GM21381 (cell line): ENCODE results near the gene PDXP.

Experiments used
- ATAC-seq: cut with Tn5 transposase; IDR thresholded peaks from one replicate; pipeline ENCODE4 v1.9.1; 2021; ENCODE audit warnings: mild to moderate bottlenecking, moderate library complexity; ENCODE audit not compliant: unreplicated experiment

The PDXP gene

DNA sequence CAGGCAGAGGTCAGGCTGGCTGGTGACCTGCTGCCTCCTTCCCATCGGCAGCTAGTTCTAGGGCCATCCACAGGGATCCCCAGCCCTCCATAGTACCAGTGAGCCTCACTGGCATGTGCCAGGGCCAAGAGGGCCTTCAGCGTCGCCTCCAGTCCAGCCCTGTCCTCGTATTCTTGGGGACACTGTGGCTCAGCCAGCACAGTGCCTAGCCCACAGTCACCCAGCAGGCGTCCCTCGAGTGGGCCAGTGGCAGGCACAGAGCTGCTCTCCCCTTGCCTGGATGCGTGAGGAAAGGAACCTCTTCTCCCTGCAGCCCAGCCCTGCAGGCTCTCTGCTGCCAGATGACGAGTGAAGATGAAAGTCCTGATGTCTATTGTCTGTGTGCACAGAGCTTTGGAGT, 29.7 kb upstream of the PDXP start:
- ATAC-seq: no peak

DNA sequence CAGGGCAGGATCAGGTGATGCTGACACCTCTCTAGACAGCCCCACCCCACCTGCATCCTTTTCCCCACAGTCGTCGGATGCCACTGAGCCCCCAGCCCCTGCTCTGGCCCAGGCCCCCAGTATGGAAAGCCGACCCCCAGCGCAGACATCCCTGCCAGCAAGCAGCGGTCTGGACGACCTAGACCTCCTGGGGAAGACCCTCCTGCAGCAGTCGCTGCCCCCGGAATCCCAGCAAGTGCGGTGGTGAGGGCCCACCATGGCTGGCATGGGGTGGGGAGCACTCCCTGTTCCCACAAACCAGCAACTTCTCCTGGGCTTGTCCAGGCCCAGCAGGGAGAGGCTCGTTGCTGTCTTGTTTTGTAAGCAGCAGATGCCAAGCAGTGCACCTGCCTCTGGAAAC, 28.6 kb upstream of the PDXP start:
- no peak for ATAC-seq

DNA sequence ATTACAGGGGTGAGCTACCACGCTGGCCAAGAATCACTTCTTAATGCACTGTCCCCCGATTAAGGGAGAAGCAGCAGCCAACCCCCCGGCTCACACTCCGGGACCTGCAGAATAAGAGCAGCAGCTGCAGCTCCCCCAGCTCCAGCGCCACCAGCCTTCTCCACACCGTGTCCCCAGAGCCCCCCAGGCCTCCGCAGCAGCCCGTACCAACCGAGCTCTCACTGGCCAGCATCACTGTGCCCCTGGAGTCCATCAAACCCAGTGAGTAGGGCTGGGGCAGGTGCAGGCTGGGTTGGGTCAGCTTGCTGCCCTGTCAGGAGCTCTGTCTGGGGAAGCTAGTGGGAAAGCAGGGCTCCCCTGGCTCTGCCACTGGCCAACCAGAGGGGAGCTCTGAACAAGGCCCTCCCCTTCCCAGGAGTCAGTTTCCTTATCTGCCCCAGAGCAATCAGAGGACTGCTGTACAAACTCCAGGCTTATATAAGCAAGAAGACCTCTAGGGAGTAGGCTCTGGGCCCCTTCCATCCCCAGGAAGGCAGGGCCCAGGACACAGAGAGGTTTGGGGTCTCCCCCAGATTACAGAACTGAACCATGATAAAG, 27.6 kb upstream of the PDXP start:
- no peak for ATAC-seq

DNA sequence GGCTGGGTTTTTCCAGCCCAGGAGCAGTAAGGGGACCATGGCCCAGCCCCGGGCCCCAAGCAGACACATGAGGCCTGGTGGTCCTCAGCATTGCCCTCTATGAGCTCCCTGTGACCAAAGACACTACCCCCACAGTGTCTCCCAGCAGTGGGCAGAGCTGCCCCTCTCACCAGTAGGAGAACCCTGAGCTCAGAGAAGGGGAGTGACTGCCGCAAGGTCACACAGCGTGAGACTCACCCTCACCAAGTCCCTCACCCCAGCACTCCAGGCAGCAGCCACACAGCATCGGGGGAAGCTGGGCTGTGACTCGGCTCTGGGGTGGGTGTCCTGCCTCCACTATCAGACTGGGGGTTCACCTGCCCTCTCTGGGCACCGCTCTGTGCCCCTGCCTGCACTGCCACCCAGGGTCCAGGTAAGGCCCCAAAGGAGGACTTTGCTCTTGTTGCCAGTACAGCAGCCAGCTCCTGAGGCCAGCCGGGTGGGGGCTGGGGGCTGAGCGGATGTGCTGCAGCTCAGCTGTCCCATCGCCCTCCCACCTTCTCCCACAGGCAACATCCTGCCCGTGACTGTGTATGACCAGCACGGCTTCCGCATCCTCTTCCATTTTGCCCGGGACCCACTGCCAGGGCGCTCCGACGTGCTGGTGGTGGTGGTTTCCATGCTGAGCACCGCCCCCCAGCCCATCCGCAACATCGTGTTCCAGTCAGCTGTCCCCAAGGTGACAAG, 26.9 kb upstream of the PDXP start:
- no peak for ATAC-seq

DNA sequence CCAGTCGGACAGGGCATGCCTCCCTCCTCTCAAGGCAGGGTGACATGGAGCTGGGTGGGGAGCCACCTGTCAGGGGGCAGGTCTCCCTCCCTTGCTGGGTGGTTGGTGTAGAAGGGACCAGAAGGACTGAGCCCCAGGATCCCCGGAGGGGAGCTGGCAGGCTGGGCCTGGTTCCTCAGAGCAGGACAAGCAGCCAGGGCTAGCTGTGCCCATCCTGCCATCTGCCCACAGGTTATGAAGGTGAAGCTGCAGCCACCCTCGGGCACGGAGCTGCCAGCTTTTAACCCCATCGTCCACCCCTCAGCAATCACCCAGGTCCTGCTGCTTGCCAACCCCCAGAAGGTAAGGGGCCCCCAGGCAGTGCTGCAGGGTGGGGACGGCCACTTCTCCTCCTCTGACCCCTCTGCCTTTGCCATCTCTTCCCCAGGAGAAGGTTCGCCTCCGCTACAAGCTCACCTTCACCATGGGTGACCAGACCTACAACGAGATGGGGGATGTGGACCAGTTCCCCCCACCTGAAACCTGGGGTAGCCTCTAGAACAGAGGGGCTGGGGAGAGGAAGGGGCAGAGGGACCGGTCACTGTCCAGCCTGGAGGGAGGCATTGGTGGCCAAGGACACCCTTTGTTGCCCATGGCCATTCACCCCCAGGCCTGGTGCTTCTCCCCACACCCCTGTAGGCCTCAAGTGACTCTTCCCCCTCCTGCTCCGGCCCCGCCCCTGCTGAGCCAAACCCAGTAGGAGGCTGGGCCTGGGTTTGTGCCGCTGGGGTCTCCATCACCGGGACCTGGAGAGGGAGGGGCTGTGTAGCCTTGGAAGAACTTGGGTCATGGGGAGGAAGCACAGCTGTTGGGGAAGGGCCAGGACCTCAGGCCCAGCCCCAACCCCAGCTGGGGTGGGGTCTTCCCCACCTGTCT, 26.1 kb upstream of the PDXP start:
- no peak for ATAC-seq

DNA sequence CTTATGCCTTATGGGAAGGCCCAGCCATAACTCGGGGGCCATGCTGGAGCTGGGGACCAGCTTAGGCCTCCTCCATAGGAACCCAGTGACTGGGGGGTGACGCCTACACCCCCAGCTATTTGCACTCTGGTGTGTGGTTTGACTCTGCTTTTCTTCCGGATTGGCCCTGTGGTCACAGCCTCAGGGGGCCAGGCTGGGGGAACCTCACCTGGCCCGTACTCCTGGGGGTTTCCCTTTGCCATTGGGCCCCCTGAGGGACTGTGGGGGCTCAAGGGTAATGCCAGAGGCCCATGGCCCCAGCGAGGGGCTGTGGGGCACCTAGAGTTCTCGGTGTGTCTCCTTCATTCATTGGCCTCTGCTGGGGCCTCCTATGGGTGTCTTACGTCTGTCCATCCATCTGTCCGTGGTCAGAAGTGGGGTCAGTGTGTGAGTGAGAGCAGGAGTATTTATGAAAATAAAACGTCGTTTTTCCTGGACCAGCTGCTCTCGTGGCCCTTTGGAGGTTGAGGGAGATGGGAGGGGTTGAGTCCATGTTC, 25.4 kb upstream of the PDXP start:
- ATAC-seq: peak; percentile 54

DNA sequence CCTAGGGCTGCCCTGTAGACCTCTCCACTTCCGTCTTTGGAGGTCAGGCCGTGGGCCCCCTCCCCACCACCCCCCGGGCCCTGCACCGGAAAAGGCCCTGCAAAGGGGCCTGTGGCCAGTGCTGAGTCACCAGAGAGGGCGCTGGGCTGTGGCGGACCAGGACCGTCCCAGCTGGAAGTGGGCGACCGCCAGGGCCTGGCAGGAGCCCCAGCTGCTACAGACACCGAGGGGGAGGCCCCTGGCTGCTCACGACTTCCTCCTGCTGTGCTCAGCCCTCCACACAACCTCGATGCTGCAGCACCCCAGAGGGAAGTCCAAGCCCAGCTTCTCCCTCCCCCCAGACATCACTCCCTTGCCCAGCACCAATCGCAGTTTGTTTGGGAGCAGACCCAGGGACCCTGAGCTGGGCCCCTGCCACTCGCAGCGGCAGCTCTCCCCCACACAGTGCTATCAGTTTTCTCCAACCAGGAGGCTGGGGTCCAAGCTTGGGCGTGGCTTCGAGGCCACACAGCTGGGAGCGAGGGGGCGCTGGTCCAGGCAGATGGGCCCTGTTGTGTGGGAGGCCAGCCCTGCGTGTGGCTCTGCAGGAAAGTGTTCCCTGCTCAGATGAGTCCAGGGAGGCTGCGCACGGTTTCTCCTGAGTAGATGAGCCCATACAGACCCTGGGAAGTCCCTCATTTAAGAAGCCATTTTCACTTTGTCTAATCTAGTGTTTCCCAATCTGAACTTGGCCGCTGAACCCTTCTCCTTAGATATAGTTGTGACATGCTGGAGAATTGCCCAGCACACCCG, 24.7 kb upstream of the PDXP start:
- peak; percentile 47 for ATAC-seq

DNA sequence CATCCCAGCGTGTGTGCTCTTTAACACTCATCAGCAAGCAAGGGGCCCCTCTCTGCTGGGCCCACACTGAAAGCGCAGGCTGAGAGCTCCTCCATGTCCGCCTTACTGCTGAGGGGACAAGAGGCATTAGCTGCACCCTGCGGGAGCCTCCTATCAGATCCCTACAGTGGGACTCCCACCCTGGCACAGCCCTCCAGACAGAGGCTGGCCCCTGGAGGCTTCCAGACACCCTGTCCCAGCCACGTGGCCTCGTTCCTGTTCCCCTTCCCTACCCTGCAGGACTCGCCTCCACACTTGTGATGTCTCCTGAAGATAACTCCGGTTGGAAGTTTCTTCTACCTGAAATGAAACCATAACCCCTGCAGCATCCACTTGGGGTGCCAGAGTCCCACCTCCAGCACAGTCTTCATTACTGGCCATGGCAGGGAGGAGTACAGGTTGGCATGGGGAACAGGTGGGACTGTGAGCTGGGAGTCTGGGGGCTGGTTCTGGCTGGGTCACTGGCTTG, 24.1 kb upstream of the PDXP start:
- ATAC-seq: no peak

DNA sequence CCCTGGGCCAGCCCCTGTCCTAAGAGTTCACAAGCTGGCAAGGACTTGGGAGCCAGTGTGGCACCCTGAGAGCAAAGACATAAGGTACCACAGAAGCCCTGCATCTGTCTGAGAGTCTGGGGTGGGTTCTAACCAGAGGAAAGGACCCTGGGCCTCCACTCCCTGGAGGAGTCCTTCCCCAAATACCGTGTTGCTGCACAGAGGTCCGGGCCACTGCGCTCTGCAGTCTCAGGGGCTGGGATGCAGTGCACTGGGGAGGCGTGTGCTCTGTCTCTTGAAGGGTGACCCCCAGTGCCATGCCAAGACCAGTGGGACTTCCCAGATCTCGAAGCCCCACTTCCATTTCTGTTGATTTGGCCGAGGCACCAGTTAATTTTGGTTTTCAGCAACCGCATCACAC, 23.4 kb upstream of the PDXP start:
- ATAC-seq: no peak

DNA sequence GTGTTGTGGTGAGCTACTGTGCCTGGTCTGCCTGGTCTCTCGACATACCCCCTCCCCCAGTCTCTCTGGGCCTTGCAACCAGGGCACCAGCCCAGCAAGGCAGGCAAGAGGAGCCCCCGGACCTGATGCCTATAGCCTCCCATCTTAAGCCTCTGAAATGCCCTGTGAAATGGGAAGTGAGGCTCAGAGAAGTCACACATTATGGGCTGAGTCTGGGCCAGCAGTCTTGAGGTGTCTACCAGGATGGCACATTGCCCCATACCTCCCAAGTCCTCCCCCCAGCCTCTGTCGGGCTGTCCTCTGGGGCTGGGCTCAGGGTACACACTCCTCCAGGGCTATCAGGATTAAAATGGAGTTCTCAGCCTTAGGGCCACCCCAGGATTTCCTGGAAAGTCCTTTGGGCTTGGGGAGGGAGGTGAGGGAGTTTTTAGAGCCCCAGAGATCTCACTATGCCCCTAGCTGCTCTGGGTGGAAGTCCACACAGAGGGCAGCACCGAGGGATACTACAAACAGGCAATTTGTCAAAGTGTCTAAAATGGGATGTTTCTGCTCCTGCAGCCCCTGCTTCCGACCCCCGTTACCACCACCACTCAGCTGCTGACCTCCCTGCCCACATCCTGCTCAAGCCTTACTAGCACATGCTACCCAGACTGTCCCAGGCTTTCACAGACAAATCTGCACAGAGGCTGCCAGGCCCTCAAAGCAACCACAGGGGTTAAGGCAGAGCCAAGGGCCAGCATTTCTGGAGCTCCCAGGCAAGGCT, 22.2 kb upstream of the PDXP start:
- ATAC-seq: no peak

DNA sequence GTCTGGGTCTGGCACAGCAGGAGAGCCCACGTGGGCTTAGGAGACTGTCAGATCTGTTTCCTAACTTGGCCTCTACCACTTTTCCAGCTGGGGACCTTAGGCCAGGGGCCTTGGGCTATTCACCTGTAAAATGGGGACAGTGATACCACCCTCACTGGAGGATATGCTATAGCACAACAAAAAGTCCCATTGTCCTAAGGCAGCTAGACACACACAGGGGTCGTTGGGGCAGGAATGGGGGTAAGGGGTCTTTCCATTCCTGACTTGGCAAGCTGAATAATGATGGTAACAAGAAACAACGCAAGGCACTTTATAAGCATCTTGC, 21.6 kb upstream of the PDXP start:
- no peak for ATAC-seq

DNA sequence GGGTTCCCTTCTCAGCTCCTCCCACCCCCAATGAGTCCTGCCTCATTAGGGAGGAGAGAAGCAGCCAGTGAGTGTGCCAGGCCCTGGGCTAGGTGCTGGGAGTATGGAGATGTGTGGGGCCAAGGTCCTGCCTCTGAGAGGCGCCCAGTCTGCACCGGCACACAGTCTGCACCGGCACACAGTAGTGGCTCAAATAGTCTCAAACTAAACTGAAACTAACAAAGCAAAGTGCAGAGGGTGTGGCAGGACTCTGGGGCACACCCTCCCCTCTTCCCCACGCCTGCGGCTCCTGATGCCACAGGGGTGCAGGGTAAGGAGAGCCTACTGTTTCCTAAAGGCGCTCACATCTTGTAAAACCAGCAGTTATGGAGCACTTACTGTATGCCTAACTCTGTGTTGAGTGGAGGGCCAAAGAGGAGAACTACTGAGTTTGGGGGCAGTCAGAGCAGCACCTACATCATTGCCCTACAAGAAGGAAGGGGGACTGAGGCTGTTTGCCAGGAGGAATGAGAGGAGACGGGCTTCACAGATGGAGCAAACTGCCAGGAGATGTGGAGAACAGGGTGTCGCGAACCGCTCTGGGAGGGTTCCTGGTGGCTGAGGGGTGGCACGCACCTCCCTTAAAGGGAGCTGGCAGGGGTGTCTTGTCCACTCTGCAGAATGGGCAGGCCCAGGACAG, 20.0 kb upstream of the PDXP start:
- no peak for ATAC-seq

DNA sequence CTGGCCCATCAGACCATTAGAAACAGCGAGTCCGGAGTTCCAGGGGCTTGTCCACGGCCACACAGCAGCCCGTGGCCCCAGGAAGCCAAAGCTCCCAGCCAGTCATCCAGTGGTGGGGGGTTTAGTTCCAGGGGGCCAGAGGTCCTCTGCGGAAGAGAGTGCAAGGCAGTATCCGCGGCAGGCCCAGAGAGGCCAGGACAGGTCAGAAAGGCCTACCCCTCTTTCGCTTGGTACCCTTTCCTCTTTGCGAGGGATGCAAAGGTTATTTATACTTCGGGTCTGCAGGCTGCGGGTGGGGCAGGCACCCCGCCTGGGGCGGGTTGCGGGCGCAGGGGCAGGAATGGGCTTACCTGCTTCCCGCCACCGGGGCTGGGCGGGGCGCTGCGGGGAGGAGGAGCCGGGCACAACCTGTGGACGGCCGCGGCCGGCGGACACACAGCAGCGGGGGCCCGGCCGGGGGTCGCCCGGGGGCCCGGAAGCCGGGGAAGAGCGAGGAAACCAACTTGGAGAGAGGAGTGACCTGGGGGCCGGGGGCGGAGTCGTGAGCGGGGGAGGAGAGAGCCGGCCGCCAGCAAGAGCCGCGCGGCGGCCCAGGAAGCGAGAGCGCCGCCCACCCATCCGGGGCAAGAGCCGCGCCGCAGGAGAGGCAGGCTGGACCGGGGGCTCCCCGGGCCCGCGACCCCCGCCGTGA, 19.3 kb upstream of the PDXP start, which contains the start of gene SH3BP1:
Gene SH3BP1 (plus strand): TSS at position 600 of the 691 bp plus-strand sequence. CDS start 119 bp downstream, outside the sequence.
- ATAC-seq: no peak

DNA sequence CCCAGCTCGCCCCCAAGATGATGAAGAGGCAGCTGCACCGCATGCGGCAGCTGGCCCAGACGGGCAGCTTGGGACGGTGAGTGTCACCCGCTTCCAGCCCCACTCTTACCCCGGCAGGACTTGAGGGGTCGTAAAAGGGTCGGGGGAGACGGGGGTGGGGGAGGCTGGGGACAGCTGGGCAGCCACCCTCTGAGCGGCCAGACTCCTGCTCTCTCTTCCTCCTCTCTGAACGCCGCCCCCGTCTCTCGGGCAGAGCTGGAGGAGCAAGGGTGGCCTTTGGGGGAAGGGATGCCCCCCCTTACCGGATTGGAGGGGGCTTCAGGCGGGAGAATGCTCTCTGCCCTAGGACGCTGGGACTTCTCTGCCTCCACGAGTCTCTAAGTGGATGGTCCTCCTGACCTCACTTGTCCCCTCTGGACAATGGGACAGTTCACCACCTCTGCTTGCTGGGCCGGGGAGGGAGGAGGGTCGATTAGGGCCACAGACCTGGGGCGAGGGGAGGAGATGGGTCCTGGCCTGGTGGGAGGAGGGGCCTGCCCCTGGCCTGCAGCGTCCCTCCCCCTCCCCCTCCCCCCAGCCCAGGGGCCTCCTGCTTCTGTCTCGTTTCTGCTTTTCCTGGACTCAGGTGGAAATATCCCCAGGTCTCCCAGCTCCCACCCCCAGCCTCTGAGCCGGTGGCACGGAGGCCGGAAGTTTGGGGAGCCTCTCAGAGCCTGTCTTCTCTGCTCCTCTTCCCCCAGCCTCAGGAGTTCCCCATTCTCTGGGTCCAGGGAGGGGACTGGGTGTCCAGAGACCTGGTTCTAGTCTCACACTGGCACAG, 18.5 kb upstream of the PDXP start:
- ATAC-seq: no peak

DNA sequence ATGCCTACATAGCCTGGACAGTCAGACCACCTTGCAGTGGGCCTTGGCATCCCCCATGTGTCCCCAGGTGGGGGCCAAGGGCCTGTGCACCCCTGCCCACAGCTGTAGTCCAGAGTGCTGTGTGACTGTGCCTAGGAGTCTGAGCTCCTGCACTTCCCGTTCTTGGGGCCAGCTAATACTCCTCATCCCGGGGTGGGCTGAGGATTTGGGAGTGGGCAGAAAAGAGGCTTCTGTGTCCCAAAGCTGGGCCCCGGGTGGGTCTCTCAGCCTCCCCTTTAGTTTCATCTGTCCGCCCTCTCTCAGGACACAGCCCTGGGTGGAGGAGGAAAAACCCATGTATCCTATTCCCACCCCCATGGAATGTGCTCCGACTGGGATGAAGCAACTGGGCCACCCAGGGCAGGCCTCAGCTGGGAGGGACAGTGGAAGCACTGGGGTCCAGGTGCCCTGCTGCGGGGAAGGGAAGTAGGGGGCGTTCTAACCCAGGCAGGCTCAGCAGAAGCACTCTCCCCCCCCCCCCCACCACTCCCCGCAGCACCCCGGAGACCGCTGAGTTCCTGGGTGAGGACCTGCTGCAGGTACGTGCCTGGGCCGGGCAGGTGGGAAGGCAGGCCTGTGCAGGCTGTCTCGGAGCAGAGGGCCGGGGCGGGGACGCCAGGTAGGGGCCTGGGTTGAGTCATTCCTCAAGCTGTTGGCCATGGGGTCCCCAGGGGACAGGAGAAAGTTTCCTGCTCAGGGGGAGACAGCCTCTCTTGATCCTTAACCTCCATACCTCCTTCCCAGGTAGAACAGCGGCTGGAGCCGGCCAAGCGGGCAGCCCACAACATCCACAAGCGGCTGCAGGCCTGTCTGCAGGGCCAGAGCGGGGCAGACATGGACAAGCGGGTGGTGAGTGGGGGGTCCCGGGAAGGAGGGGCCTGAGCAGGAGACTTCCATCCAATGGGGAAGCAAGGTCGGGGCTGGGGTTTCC, 17.6 kb upstream of the PDXP start:
- no peak for ATAC-seq

DNA sequence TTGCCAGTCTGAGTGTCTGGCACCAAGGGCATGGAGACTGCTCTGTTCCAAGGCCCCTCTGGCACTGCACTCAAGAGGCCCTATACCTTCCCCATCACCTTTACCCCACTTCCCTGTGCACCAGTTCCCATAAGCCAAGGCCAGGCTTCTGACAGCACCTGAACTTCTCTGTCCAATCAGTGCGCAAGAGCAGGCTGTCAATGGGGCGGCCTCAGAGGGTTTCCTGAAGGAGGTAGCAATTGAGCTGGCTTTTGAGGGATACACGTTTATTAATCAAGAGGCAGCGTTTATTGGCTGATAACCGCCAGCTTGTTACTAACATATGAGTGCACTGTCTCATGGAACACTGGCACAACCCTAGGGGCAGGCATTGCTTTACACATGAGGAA, 17.0 kb upstream of the PDXP start:
- no peak for ATAC-seq
